ENCODE results near the gene MLH3. TPM values are rescaled to one million over a fixed set of nuclear protein-coding genes. Genes with fewer than 3 reads are reported as not detected.
A peak's percentile ranks its signal among the peaks of the same experiment; 100 is the strongest.

MLH3 gene
- total RNA-seq, 1 experiment from 2014 or later = 13.5 TPM

- DNase-seq (ENCODE audit: low read depth) = no peak
Observed at GRCh38 chr14:75067212-75067611, 15.9 kb upstream of the MLH3 start.

GRCh38 chr14:75066691-75067090 lies 15.4 kb upstream of the MLH3 start:
- DNase-seq (ENCODE audit: low read depth) = no peak

GRCh38 chr14:75064205-75064567 lies 12.9 kb upstream of the MLH3 start:
- no peak for DNase-seq (ENCODE audit: low read depth)

- peak; percentile 84 for DNase-seq (ENCODE audit: low read depth)
Observed at GRCh38 chr14:75063491-75064204, 12.4 kb upstream of the MLH3 start, which contains the start of gene ACYP1. Gene ACYP1 (minus strand): TSS chr14:75064024. CDS start chr14:75063553, 471 bp downstream.

- no peak for DNase-seq (ENCODE audit: low read depth)
Observed at GRCh38 chr14:75063013-75063412, 11.7 kb upstream of the MLH3 start.

- DNase-seq (ENCODE audit: low read depth) = no peak
Observed at GRCh38 chr14:75060420-75060819, 9.2 kb upstream of the MLH3 start.

GRCh38 chr14:75059642-75060041 lies 8.4 kb upstream of the MLH3 start:
- DNase-seq (ENCODE audit: low read depth) = no peak

- no peak for DNase-seq (ENCODE audit: low read depth)
Observed at GRCh38 chr14:75054421-75054820, 3.2 kb upstream of the MLH3 start.

- no peak for DNase-seq (ENCODE audit: low read depth)
Observed at GRCh38 chr14:75053396-75054291, 2.4 kb upstream of the MLH3 start.

GRCh38 chr14:75051556-75051899 lies 261 bp upstream of the MLH3 start:
- DNase-seq (ENCODE audit: low read depth) = no peak

- DNase-seq (ENCODE audit: low read depth) = no peak
Observed at GRCh38 chr14:75049731-75050201, 1.5 kb downstream of the MLH3 start.

GRCh38 chr14:75049136-75049535 lies 2.1 kb downstream of the MLH3 start:
- no peak for DNase-seq (ENCODE audit: low read depth)

GRCh38 chr14:75048101-75048500 lies 3.2 kb downstream of the MLH3 start:
- DNase-seq (ENCODE audit: low read depth) = no peak

- DNase-seq (ENCODE audit: low read depth) = no peak
Observed at GRCh38 chr14:75047506-75047905, 3.8 kb downstream of the MLH3 start.

GRCh38 chr14:75046899-75047298 lies 4.4 kb downstream of the MLH3 start:
- no peak for DNase-seq (ENCODE audit: low read depth)

GRCh38 chr14:75046275-75046674 lies 5.0 kb downstream of the MLH3 start:
- no peak for DNase-seq (ENCODE audit: low read depth)

- no peak for DNase-seq (ENCODE audit: low read depth)
Observed at GRCh38 chr14:75044752-75045151, 6.5 kb downstream of the MLH3 start.

GRCh38 chr14:75044322-75044721 lies 6.9 kb downstream of the MLH3 start:
- DNase-seq (ENCODE audit: low read depth) = no peak

GRCh38 chr14:75042035-75042434 lies 9.2 kb downstream of the MLH3 start:
- DNase-seq (ENCODE audit: low read depth) = peak; percentile 73

- DNase-seq (ENCODE audit: low read depth) = no peak
Observed at GRCh38 chr14:75041613-75042012, 9.7 kb downstream of the MLH3 start.

- no peak for DNase-seq (ENCODE audit: low read depth)
Observed at GRCh38 chr14:75040959-75041358, 10.3 kb downstream of the MLH3 start.

GRCh38 chr14:75040507-75040906 lies 10.8 kb downstream of the MLH3 start:
- DNase-seq (ENCODE audit: low read depth) = no peak

GRCh38 chr14:75032939-75033338 lies 18.3 kb downstream of the MLH3 start:
- DNase-seq (ENCODE audit: low read depth) = no peak
